Lower lobe of right lung (tissue), 2 donors: ENCODE data around the gene PIGS. TPM values are rescaled to one million over a fixed set of nuclear protein-coding genes. Genes with fewer than 3 reads are reported as not detected.

Experiments
- ATAC-seq, 2 donors: fragments of 200-7000 bp; cut with Tn5 transposase; one replicate each; pipeline ENCODE4 v1.9.1; 2020 to 2022; ENCODE audit warnings: mild to moderate bottlenecking in 2 of 2, moderate library complexity in 2 of 2
- DNase-seq: peaks from one replicate; pipeline ENCODE4 v3.0.0-alpha.2; 2020
- H3K27ac ChIP-seq: fragments of 200-600 bp; one replicate; pipeline ENCODE4 v1.8.0; 2022
- H3K27me3 ChIP-seq: fragments of 200-600 bp; one replicate; pipeline ENCODE4 v1.8.0; 2022; ENCODE audit warnings: low read depth
- H3K36me3 ChIP-seq: fragments of 200-600 bp; one replicate; pipeline ENCODE4 v1.8.0; 2022; ENCODE audit warnings: mild to moderate bottlenecking
- H3K4me1 ChIP-seq: fragments of 200-600 bp; one replicate; pipeline ENCODE4 v1.8.0; 2022
- H3K4me3 ChIP-seq: fragments of 200-600 bp; one replicate; pipeline ENCODE4 v1.8.0; 2022; ENCODE audit warnings: mild to moderate bottlenecking
- H3K9me3 ChIP-seq: fragments of 200-600 bp; one replicate; pipeline ENCODE4 v1.8.0; 2022
- intact Hi-C: fragments of 100-400 bp; cut with DNase I; formaldehyde crosslinking; loops from one replicate; pipeline ENCODE4 v1.11.0; 2022
- total RNA-seq: library from RNA; stranded (reverse); fragmentation: NEBNext Ultra II Directional; extraction: Animal tissue kit (Norgen Biotek cat#: 25700); gene quantifications from one replicate; pipeline ENCODE4 v1.2.1, GENCODE V29; 2021
- TF ChIP-seq, protein P1 (sequence below): fragments of 200-600 bp; IDR thresholded peaks from one replicate; pipeline ENCODE4 v1.8.0; 2022; ENCODE audit warnings: antibody characterized with exemption, mild to moderate bottlenecking
- donor health status: DM: no; HTN: yes; CAD: no; lungs with severe emphysema.

The PIGS gene
- total RNA-seq, 1 donor from 2014 or later: 45.3 TPM

DNA sequence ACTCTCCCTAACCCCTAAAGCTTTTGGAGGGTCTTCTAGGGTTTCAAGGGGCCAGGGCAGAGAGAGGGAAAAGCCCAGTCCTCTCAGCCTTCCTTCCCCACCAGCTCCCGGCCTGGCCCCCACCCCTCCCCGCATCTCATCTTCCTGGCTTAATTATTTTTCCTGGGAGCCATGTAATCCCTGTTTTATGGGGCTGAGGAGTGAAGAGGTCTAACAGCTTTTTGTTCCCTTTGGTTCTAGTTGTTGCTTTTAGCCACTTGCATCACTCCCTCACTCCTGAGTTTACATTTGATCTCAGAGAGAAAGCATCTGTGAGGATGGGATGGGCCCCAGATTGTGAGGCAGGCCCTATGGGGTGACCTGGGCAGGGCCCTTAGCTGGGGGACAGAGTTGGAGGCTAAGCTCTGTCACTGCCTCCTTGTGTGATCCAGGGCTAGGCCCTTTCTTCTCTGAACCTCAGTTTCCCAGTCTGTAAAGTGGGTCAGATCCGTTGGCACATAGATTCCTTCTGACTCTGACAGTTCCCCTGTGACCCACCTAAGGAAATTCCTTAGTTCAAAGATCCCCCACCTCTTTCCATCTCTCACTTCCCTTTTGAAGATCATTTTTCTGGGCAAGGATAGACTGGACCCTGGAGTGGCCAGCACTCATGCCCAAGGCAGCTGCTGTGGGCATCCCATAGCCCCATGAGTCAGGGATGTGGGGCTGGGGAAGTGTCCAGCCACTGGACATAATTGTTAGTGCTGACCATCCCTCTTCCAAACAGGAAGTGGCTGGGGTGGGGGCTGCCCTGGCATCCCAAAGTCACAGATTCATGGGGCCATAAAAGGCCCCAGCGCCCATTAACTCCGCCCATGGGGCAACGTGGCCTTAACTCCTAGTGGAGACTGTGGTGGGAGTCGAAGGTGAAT, 39.0 kb downstream of the PIGS start:
- Histone ChIP-seq H3K4me3 (no peak overlapping the region), H3K36me3 (no peaks in the 10 kb centered on the region), H3K4me1 (peaks cover 12% of the 10 kb centered on the region), H3K27me3 (peaks cover 10% of the 10 kb centered on the region), H3K27ac (no peak overlapping the region), H3K9me3 (no peaks in the 10 kb centered on the region)
- TF ChIP-seq, protein P1, sequence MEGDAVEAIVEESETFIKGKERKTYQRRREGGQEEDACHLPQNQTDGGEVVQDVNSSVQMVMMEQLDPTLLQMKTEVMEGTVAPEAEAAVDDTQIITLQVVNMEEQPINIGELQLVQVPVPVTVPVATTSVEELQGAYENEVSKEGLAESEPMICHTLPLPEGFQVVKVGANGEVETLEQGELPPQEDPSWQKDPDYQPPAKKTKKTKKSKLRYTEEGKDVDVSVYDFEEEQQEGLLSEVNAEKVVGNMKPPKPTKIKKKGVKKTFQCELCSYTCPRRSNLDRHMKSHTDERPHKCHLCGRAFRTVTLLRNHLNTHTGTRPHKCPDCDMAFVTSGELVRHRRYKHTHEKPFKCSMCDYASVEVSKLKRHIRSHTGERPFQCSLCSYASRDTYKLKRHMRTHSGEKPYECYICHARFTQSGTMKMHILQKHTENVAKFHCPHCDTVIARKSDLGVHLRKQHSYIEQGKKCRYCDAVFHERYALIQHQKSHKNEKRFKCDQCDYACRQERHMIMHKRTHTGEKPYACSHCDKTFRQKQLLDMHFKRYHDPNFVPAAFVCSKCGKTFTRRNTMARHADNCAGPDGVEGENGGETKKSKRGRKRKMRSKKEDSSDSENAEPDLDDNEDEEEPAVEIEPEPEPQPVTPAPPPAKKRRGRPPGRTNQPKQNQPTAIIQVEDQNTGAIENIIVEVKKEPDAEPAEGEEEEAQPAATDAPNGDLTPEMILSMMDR: no peak
- intact Hi-C loops: no loop called here
- ATAC-seq (no peak), DNase-seq (no peak)

DNA sequence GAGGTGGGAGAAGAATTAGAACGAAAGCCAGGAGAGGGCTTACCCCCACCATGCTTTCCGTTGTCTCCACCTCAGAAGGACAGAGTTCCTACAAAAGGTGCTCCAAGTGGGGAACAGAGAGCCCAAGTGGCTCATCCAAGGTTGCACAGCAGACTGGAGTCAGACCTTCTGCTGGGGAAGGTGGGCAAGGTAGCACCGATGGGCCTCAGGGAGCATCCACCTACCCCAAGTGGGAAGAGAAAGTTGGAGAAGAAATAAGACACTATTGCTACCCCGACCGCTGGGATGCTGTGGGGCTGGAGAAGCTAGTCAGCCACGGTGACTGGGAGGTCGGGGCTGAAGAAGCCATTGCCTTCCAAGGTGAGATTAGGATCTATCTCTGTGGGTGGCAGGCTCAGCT, 40.4 kb downstream of the PIGS start:
- H3K9me3 ChIP-seq: no peaks in the 10 kb centered on the region
- DNase-seq: no peak
- H3K27ac ChIP-seq: no peak overlapping the region
- intact Hi-C loops: no loop called here
- no peak overlapping the region for H3K4me3 ChIP-seq
- H3K4me1 ChIP-seq: peaks cover 22% of the 10 kb centered on the region
- TF ChIP-seq, protein P1: no peak
- ATAC-seq: no peak
- H3K36me3 ChIP-seq: no peaks in the 10 kb centered on the region
- peaks cover 10% of the 10 kb centered on the region for H3K27me3 ChIP-seq

DNA sequence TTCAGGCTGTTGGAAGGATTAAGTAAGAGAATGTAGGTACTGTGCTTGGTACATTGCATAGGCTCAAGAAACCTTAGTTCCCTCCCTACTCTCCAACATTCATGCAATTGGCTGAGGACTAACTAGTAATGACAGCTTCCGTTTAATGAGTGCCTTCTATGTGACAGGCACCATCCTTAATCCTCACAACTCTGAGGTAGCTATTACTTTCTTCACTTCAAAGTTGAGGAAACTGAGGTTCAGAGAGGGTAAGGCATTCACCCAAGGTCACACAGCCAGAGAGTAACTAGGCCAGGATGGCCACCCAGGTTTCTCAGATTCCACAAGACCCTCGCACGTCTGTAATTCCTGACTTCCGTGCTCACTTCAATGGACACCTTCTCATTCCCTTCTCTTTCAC, 41.1 kb downstream of the PIGS start:
- H3K36me3 ChIP-seq: no peaks in the 10 kb centered on the region
- H3K9me3 ChIP-seq: no peaks in the 10 kb centered on the region
- no peak overlapping the region for H3K4me3 ChIP-seq
- peaks cover 25% of the 10 kb centered on the region for H3K4me1 ChIP-seq
- TF ChIP-seq, protein P1: no peak
- intact Hi-C loops: no loop called here
- no peak overlapping the region for H3K27ac ChIP-seq
- peaks cover 10% of the 10 kb centered on the region for H3K27me3 ChIP-seq
- no peak for DNase-seq
- ATAC-seq: no peak

DNA sequence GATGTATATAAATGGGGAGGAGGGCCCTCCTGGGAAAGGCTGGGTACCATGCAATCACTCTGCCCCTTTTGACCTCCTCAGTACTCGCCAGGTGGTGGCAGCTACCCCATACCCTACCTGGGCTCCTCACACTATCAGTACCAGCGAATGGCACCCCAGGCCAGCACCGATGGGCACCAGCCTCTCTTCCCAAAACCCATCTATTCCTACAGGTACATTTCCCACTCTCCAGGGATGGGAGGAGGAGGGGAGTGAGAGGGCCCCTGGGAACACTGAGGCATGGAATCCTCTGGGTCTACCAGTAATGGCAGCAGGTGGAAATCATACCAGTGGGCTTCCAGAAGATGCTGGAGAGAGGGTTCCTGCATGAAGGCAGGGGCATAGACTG, 42.3 kb downstream of the PIGS start:
- DNase-seq: no peak
- Histone ChIP-seq H3K27me3 (peaks cover 10% of the 10 kb centered on the region), H3K4me1 (peaks cover 25% of the 10 kb centered on the region), H3K36me3 (no peaks in the 10 kb centered on the region), H3K27ac (no peak overlapping the region), H3K4me3 (no peak overlapping the region), H3K9me3 (no peaks in the 10 kb centered on the region)
- ATAC-seq: no peak
- TF ChIP-seq, protein P1: no peak
- intact Hi-C loops: no loop called here

DNA sequence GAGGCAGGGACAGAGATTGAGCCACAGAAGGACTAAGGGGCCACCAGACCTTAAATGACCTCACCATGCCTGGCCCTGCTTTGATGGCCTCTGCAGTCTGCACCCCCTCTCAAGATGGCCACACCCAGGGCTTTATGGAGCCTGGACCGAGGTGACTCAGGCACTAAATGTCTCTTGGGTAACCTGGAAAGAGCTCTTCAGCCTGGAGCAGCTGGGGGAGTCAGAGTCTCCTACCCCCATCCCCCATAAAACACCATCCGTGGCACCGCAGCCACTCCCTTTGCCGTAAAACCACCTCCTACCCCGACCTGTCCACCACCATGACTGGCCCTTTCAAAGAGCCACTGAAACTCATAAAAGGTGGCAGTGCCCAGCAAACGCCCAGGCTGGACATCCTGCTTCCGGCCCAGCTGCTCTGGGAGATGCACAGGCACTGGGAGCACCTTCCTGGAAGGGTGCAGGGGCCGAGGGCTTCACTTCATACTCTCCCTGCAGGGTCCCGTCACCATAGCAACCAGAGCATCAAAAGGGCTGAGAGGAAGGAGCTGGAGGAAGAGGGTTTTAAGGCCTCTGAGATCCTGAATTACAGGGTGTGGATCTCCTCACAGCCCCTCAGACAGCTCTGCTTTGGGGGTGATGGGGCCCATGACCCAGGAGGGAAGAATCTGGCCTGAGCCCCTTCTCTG, 42.9 kb downstream of the PIGS start:
- TF ChIP-seq, protein P1: no peak
- peaks cover 25% of the 10 kb centered on the region for H3K4me1 ChIP-seq
- no peaks in the 10 kb centered on the region for H3K36me3 ChIP-seq
- peaks cover 10% of the 10 kb centered on the region for H3K27me3 ChIP-seq
- DNase-seq (no peak), ATAC-seq (peak; percentile 40 to 43)
- no peaks in the 10 kb centered on the region for H3K9me3 ChIP-seq
- H3K27ac ChIP-seq: peak overlapping the region; percentile 46
- intact Hi-C loops: no loop called here
- H3K4me3 ChIP-seq: no peak overlapping the region
